Measurements from ENCODE around the gene CCR5. TPM values are rescaled to one million over a fixed set of nuclear protein-coding genes. Genes with fewer than 3 reads are reported as not detected.
"Not testable (repeated sequence)": the region's sequence is repeated elsewhere in the genome, so short reads cannot be mapped to it uniquely, and the experiment has no call there.

Gene CCR5
- under 1 TPM; 0.46 to 0.69 (median 0.51) TPM for polyA plus RNA-seq (ENCODE audit: insufficient read length in 3 of 3)

DNA sequence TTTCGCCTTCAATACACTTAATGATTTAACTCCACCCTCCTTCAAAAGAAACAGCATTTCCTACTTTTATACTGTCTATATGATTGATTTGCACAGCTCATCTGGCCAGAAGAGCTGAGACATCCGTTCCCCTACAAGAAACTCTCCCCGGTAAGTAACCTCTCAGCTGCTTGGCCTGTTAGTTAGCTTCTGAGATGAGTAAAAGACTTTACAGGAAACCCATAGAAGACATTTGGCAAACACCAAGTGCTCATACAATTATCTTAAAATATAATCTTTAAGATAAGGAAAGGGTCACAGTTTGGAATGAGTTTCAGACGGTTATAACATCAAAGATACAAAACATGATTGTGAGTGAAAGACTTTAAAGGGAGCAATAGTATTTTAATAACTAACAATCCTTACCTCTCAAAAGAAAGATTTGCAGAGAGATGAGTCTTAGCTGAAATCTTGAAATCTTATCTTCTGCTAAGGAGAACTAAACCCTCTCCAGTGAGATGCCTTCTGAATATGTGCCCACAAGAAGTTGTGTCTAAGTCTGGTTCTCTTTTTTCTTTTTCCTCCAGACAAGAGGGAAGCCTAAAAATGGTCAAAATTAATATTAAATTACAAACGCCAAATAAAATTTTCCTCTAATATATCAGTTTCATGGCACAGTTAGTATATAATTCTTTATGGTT, at the start of gene CCR5:
Gene CCR5, plus strand, starts transcription at position 108 of the 680 bp plus-strand sequence. CDS start 1,957 bp downstream, outside the sequence.
- no peak for DNase-seq (ENCODE audit: low read depth in 3 of 3, low spot score in 2 of 3)

DNA sequence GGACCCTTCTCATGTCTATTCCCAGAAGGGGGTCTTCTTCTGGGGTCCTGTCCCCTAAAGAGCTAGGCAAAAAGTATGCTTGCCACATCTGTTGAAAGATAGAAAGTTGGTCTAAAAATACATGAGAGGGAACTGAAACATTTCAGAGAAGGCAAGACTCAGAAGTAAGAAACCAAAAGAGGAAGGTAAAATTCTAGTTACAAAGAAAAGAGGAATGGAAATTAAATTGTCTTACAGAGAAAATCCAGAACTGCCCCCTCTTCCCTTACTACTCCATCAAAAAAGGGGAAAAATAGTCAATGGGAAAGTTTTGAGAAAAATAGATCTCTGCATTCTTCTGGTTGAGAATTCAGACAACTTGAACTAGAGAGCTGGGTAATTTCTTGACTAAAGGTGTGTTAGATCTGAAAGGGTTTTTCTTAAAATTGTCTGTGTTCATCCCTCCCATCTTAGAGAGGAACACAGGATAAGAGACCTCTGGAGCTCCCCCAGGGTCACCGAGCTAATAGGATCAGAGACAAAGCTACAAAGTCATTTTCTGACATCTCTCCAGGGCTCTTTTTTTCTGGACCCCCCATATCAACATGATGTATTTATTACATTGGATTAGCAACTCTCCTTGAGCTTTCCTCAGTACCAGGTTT, 49.2 kb upstream of the CCR5 start:
- DNase-seq (ENCODE audit: low read depth in 3 of 3, low spot score in 2 of 3), result no peak

DNA sequence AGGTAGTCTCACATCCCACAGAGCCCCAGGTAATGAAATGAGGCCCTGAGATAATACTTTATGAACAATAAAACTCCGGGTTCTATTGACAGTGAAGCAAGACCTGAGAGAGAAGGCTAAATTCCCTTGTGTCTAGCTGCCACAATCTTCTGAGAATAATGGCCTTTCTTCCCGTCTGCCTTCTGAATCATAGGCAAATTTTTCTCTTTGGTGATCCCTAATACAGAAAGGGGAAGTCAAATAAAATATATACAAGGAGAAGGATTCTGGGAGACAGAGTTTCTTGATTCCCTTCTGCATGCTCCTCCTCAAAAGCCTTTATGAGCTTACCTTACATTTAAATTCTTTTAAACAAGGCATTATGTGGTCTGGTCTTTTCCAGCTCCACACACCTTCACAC, 46.7 kb upstream of the CCR5 start:
- no peak for DNase-seq (ENCODE audit: low read depth in 3 of 3, low spot score in 2 of 3)

DNA sequence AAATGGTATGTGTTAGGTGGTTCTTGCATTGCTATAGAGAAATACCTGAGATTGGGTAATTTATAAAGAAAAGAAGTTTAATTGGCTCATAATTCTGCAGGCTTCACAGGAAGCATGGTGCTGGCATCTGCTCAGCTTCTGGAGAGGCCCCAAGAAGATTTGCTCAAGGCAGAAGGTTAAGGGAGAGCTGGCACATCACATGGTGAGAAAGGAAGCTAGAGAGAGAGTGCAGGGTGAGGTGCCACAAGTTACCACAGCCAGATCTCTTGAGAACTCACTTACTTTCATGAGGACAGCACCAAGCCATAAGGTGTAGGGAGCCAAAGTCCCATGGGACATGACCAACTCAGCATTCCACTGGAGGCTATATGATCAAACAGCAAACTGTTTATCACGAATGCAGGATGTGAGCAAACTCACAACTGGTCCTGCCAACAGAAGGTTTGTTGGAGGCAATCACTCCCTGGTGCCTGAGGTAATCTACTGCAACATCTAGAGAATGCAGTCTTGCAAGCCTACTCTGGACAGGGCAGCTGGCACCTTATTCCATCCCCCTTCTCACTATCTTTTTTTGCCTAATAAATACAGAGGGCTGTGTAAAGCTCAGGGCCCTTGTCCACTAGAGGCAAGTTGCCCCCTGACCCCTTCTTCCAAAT, 45.0 kb upstream of the CCR5 start:
- no peak for DNase-seq (ENCODE audit: low read depth in 3 of 3, low spot score in 2 of 3)

DNA sequence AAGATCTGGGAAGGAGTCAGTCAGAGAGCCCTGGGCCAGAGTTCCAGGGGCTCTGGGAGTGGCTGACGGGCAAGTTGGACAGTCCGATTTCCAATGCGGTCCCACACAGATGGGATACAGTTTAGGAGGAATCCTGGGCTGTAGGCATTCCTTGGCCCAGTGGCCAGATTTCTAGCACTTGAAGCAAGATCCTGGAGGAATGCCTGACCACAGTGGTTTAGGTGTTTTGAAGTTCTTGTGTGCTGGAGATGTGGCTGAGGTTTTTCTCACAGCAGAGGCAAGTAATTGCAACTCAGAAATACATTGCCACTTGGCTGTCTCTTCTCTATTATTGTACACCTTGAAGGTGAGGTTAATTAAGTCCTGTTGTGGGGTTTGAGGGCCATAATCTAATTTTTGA, 40.1 kb upstream of the CCR5 start:
- not testable (repeated sequence) for DNase-seq (ENCODE audit: low read depth in 3 of 3, low spot score in 2 of 3)

DNA sequence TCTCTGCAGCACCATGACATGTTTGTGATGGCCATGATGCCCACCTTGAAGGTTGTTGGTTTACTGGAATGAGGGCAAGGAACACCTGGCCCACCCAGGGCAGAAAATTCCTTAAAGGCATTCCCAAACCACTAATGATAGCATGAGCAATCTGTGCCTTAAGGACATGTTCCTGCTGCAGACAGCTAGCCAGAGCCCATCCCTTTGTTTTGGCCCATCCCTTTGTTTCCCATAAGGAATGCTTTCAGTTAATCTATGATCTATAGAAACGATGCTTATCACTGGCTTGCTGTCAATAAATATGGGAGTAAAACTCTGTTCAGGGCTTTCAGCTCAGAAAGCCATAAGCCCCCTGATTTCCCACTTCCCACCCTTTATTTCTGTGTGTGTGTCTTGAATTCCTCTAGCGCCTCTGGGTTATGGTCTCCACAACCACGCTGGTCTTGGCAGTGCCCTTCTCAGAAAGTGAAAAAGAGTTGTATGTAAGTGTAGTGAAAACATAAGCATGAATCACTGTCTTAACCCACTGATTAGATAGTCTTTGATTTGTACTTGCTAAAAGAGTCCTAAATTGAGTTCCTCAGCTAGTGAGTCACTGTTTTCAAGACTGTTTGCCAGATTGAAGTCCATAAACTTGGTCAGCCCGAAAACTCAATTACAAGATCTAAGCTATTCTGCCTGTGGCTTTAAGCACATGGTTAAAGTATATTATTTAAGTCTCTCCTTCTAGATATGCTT, 35.8 kb upstream of the CCR5 start:
- no peak for DNase-seq (ENCODE audit: low read depth in 3 of 3, low spot score in 2 of 3)

DNA sequence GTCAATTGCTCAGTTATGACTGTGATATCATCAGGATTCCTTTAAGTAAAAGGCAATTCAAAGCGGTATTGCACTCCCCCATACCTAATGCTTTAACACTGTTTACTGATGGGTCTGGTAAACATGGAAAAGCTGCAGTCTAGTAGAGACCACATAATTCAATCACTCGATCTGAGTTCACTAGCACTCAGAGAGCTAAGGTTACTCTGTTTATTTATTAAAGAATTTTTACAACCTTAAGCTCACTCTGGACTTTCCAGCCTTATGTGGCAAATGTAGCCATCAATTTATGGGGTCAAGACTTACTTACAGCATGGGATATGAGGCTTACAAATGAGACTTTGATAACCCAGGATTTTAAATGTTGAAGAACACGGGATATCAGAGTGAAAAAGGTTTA, 35.2 kb upstream of the CCR5 start:
- DNase-seq (ENCODE audit: low read depth in 3 of 3, low spot score in 2 of 3), result no peak

DNA sequence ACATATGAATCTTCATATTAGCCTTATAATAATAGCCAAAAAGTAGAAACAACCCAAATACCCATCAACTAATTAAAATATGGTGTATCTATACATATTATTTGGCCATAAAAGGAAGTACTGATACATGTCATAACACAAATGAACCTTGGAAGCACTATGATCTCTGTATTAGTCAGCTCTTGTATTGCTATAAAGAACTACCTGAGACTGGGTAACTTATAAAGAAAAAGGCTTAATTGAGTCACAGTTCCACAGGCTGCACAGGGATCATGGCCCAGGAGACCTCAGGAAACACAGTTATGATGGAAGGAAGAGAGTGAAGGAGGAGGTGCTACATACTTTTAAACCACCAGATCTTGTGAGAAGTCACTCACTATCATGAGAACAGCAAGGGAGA, 32.8 kb upstream of the CCR5 start:
- no peak for DNase-seq (ENCODE audit: low read depth in 3 of 3, low spot score in 2 of 3)

DNA sequence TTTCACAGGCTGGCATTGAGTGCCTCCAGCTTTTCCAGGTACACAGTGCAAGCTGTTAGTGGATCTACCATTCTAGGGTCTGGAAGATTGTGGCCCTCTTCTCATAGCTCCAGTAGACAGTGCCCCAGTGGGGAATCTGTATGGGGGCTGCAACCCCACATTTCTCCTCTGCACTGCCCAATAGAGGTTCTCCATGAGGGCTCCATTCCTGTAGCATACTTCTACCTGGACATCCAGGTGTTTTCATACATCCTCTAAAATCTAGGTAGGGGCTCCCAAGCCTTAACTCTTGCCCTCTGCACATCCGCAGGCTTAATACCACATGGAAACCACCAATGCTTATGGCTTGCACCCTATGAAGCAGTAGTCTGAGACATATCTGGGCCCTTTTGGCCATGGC, 31.9 kb upstream of the CCR5 start:
- DNase-seq (ENCODE audit: low read depth in 3 of 3, low spot score in 2 of 3), result no peak

DNA sequence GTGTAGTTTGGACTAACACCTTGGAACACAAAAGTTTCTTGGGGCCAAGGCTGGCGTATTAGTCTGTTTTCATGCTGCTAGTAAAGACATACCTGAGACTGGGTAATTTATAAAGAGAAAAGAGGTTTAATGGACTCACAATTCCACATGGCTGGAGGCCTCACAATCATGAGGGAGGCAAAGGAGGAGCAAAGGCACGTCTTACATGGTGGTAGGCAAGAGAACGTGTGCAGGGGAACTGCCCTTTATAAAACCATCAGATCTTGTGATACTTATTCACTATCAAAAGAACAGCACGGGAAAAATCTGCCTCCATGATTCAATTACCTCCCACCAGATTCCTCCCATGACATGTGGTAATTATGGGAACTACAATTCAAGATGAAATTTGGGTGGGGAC, 26.3 kb upstream of the CCR5 start:
- DNase-seq (ENCODE audit: low read depth in 3 of 3, low spot score in 2 of 3), result no peak

DNA sequence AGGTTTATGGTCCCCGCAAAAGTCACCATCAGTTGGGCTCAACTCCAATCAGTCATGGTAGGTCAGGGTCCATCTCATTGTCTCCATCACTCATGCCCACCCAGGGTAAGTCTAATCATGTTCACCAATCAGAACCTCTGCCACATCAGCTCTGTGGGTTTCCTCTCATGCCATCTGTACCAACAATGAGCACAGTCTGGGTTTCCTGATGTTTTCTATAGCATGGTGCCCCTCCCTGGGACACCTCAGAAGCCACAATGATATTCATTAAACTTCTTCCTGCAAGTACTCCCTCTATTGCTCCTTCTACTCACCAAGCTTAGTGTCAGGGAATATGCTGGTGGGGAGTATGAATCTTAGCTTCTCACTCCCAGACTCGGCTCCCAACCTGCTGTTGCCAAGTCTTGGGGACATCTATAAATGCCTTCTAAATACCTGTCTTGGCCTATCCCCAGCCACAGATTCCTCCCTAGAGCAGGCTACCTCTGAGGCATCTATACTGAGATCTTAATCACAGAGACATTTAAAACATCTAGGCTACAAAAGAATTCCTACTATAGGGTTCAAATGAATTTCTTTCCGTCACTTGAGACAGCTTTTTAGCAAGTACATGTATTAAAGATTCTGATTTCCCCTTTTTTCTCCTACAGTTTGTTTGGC, 21.8 kb upstream of the CCR5 start:
- no peak for DNase-seq (ENCODE audit: low read depth in 3 of 3, low spot score in 2 of 3)

DNA sequence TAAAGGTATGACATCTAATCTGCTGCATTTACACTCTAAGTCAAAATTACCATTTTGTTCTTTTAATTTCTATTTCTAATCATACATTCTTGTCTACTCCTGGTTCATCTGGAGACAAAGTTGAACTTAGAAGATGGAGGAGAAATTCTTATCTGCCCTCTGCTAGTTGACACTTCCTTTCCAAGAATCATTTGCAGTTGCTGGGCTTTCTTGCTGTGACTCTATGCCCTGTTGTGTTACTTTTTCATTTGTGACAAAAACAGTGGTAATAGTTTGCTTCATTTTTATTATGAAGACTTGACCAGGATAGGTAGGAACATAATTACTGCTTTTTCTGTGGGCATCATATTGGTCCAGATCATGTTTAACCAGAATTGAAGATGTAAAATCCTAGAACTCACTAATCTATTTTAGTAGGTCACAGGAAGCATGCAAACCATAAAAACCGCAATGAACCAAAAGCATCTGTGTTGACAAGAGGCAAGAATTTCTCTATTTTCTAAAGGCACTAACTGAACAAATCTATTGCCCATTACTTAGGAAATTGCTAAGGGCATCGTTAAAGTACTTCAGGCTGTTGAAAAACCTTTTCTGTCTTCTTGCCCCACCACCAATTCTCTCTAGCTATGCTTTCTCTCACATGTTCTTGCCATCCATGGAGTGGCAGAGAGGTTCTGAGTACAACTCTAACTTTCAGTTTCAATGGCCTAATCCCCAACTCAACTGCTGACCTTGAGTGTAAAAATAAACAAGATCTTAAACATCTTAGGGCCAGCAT, 21.1 kb upstream of the CCR5 start:
- DNase-seq (ENCODE audit: low read depth in 3 of 3, low spot score in 2 of 3), result no peak

DNA sequence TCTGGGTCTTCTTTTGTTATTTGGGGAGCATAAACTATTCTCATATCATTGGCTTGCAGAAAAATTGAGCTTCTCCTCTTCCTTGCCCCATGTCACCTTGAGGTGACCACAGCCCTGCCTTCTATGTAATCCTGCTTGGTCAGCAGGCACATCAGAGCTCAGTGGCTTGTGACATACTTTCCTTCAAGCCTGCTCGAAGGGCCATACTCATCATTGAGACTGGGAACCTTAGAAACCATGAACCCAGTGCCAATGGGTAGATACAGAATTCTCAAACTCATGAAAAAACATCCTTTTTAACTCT, 20.5 kb upstream of the CCR5 start:
- DNase-seq (ENCODE audit: low read depth in 3 of 3, low spot score in 2 of 3), result no peak

DNA sequence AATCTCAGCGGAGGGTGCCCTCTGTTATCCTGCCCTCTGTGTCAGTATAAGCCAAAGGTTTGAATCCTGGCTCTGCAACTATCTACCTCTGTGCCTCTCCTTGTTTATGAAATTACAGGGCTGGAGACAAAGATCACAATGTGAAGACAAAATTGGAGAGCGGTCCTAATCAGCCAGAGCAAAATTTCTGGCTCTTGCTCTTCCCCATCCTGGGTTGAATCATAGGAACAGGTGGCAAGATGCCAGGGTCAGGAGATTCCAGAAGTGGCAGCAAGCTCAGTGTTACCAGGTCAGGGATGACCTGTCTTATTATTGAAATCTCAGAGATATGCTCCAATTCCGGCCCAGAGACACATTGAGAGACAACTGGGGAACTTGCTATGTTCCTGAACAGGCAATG, 19.1 kb upstream of the CCR5 start:
- DNase-seq (ENCODE audit: low read depth in 3 of 3, low spot score in 2 of 3), result no peak

DNA sequence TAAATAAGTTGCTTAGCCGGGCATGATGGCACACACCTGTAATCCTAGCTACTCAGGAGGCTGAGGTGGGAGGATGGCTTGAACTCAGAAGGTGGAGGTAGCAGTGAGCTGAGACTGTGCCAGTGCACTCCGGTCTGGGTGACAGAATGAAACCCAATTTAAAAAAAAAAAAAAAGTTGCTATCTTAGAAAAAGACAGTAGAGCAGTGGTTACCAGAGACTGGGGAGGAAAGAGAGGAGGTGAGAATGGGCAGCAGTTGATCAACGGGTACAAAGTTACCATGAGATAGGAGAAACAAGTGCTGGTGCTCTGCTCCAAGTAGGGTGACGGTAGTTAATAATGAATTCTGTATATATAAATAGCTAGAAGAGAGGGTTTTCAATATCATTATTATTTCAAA, 17.7 kb upstream of the CCR5 start:
- no peak for DNase-seq (ENCODE audit: low read depth in 3 of 3, low spot score in 2 of 3)

DNA sequence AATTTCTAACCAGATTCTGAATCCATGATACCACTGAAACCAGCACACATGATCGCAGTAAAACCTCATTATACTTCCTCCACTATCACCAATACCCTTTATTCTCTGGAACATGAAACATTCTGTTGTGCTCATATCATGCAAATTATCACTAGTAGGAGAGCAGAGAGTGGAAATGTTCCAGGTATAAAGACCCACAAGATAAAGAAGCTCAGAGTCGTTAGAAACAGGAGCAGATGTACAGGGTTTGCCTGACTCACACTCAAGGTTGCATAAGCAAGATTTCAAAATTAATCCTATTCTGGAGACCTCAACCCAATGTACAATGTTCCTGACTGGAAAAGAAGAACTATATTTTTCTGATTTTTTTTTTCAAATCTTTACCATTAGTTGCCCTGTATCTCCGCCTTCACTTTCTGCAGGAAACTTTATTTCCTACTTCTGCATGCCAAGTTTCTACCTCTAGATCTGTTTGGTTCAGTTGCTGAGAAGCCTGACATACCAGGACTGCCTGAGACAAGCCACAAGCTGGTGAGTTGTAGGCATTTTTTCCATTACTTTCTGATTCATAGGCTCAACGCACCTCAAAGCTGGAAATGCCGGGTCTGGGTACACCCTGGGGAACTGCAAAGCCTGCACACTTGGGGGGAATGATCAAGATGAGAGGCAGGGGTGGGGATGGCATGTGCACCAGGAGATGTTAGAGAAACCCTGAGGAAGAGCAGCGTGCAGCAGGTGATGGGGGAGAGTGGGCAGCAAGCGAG, 16.9 kb upstream of the CCR5 start, which contains the start of gene CCR2:
Gene CCR2, plus strand, starts transcription at position 465 of the 764 bp plus-strand sequence. CDS start 3,417 bp downstream, outside the sequence.
- no peak for DNase-seq (ENCODE audit: low read depth in 3 of 3, low spot score in 2 of 3)

DNA sequence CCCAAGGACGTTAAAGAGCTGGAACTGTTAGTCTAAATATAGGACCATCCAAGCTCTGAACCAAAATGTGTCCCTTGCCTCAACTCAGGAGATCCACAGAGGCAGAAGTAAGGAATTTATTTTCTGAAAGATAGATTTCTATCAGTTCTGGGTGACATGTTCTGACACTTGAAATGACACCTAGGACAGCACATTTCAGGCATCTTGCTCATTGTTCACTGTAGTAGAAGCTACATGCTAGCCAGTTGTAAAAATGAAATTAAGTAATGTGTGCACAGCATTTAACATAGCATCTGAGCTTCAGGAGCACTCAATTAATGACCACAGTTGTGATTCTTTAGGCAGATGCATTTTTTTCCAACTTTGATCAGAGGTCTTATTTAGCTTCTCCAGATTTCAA, 16.3 kb upstream of the CCR5 start:
- no peak for DNase-seq (ENCODE audit: low read depth in 3 of 3, low spot score in 2 of 3)

DNA sequence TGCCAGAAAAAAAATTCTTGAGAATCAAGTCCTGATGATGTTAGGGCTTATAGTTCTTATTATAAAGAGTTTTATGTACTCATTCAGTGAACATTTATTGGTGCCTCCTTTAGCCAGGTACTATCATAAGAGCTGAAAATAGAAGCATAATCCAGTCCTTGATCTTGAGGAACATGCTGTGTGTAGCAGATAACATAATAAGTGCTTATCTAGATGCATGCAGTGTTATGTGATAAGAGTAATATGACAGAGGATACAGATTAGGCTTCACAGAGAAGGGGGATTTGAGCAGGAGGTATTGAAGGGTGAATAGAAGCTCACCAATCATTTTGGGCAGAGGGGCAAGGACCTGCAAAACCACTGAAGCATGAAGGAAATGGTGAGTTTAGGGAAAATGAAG, 15.8 kb upstream of the CCR5 start:
- DNase-seq (ENCODE audit: low read depth in 3 of 3, low spot score in 2 of 3), result no peak

DNA sequence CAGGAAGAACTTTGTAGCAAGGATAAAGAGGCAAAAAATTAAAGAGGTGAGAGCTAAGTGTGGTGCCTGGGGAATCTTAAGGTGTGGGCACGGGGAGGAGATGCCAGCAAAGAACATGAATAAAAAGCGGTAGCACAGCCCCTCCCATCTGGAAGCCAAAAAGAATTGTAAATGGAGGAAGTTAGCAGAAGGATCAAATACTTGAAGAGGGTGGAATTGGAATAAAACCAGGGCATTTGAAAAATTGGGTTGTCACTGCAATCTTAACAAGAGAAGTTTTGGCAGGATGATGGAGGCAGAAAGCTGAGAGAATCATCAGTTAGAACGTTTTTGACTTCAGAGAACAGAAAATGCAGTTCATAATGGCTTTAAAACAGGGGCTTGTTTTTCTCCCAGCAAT, 14.5 kb upstream of the CCR5 start:
- no peak for DNase-seq (ENCODE audit: low read depth in 3 of 3, low spot score in 2 of 3)

All from right renal cortex interstitium (tissue), 3 donors.